ENCODE results near the gene TPCN1. TPM values are rescaled to one million over a fixed set of nuclear protein-coding genes. Genes with fewer than 3 reads are reported as not detected.

The TPCN1 gene
- total and polyA plus RNA-seq, 2 of the 13 experiments (the other 11 are each of a cell fraction or from before 2014, with no cell fraction given): 8.0 to 26.8 TPM

GRCh38 chr12:113268136-113268535, 46.9 kb downstream of the TPCN1 start:
- intact Hi-C loops (cut with micrococcal nuclease; ENCODE audit: unreplicated experiment) (no loop called here), in situ Hi-C loops (cut with HindIII; ENCODE audit: extremely low pct_ligation_motif_present, low pct_unique_long_range_greater_than_20kb) (no loop called here)
- POLR2A ChIA-PET: interaction anchor here (1.0 kb wide), 1 partner anchor 45 kb away, joined by 3 read pairs; no protein-coding TSS in a partner anchor
- H4K20me1 ChIP-seq (ENCODE audit: insufficient read depth, low read length): no peaks in the 10 kb centered on the region
- BruUV-seq (replicated peaks): no TSS peak
- DNase-seq (ENCODE audit: low spot score) (no peak), ATAC-seq (no peak), FAIRE-seq (no peak)
- 95% methylated on average over 9 of the region's 12 CpGs for WGBS (ENCODE audit: low lambda C conversion rate)
- TF ChIP-seq ZNF33A (CRISPR knock-in tag; IDR thresholded peaks at IDR 0.05; ENCODE audit: borderline replicate concordance): no peak
- TF ChIP-seq ZNF24 (IDR thresholded peaks at IDR 0.05): no peak
- no peak for TF ChIP-seq SIN3B (IDR thresholded peaks at IDR 0.05; ENCODE audit: low read length)
- no peak for TF ChIP-seq ZNF547 (CRISPR knock-in tag; IDR thresholded peaks at IDR 0.05)
- TF ChIP-seq ARID3A (IDR thresholded peaks at IDR 0.05; ENCODE audit: low read depth, low read length): no peak
- TF ChIP-seq HDAC2 (CRISPR knock-in tag; IDR thresholded peaks at IDR 0.05): no peak
- TF ChIP-seq ZNF501 (CRISPR knock-in tag; IDR thresholded peaks at IDR 0.05): no peak
- no peak for TF ChIP-seq ZBTB3 (CRISPR knock-in tag; IDR thresholded peaks at IDR 0.05; ENCODE audit: borderline replicate concordance, low read depth)
- TF ChIP-seq HDAC1 (CRISPR knock-in tag; IDR thresholded peaks at IDR 0.05): no peak
- TF ChIP-seq JUND (CRISPR knock-in tag; IDR thresholded peaks at IDR 0.05): no peak
- TF ChIP-seq ZNF788 (CRISPR knock-in tag; IDR thresholded peaks at IDR 0.05; ENCODE audit: borderline replicate concordance): no peak
- TF ChIP-seq ATF4 (CRISPR knock-in tag; IDR thresholded peaks at IDR 0.05): no peak
- no peak for TF ChIP-seq ERF (CRISPR knock-in tag; IDR thresholded peaks at IDR 0.05)
- TF ChIP-seq SMC3 (IDR thresholded peaks at IDR 0.05; ENCODE audit: low read length): no peak
- TF ChIP-seq CEBPZ (IDR thresholded peaks at IDR 0.05; ENCODE audit: low read length): no peak
- H3K4me1 ChIP-seq (ENCODE audit: insufficient read depth, low read length): peaks cover 50% of the 10 kb centered on the region
- CTCF ChIA-PET (ENCODE audit: low intra/inter-chr PET ratio, low total read pairs): no interaction called here
- no peaks in the 10 kb centered on the region for H3K27me3 ChIP-seq (ENCODE audit: control insufficient read depth in 1 of 2, insufficient read depth in 2 of 2, low read length in 2 of 2)
- H3K79me2 ChIP-seq (ENCODE audit: insufficient read depth, low read length): no peaks in the 10 kb centered on the region
- no peaks in the 10 kb centered on the region for H3K9me3 ChIP-seq (ENCODE audit: low read length)
- H3K4me2 ChIP-seq (ENCODE audit: low read depth, low read length): no peak overlapping the region
- no peak overlapping the region for H2AFZ ChIP-seq (ENCODE audit: low read length)
- peaks cover 5% of the 10 kb centered on the region in 2 experiments; a peak in 4 of 5 replicates for H3K36me3 ChIP-seq (replicated peaks in 1 of 2; ENCODE audit: control insufficient read depth in 1 of 2, insufficient read depth in 2 of 2, low read length in 2 of 2)
- no peak overlapping the region for H3K4me3 ChIP-seq (replicated peaks in 1 of 3; ENCODE audit: insufficient read depth in 1 of 3, low read depth in 2 of 3, low read length in 3 of 3)
- no peak overlapping the region for H3K27ac ChIP-seq (ENCODE audit: extremely low read length, insufficient read depth, low read length)
- H3K9ac ChIP-seq (ENCODE audit: insufficient read depth, low read depth, low read length): no peak overlapping the region
